PC-3 (cell line): Measurements from ENCODE around the gene CNOT6L.

Source experiments
- EZH2 ChIP-seq: fragments of 300-600 bp; sonication (generic); IDR thresholded peaks from one replicate; pipeline ENCODE4 v1.6.1; 2017; ENCODE audit warnings: antibody characterized with exemption, mild to moderate bottlenecking, low read length; ENCODE audit not compliant: unreplicated experiment
- TF ChIP-seq, protein P1 (sequence below): fragments of 300-600 bp; sonication (generic); conservative IDR thresholded peaks from 2 replicates; pipeline ENCODE4 v1.5.1; 2017; ENCODE audit warnings: antibody characterized with exemption, low read depth, mild to moderate bottlenecking, low read length

DNA sequence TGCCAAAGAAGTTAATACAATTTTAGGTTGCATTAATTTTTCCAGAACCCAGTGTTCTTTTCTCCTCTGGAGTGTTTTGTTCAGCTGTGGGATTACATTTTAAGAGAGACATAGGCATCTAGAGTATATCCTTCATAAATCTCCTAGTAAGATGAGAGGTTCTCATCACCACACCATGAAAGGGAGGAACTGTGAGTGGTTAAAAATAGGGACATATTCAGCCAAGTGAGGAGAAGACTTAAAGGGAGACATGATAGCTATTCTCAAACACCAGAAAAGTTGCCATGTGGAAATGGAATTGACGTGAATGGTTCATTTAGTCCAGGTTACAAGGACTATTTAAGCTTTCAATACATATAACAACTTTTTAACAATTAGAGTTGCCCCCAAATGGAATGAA, 37.0 kb upstream of the CNOT6L start:
- TF ChIP-seq, protein P1, sequence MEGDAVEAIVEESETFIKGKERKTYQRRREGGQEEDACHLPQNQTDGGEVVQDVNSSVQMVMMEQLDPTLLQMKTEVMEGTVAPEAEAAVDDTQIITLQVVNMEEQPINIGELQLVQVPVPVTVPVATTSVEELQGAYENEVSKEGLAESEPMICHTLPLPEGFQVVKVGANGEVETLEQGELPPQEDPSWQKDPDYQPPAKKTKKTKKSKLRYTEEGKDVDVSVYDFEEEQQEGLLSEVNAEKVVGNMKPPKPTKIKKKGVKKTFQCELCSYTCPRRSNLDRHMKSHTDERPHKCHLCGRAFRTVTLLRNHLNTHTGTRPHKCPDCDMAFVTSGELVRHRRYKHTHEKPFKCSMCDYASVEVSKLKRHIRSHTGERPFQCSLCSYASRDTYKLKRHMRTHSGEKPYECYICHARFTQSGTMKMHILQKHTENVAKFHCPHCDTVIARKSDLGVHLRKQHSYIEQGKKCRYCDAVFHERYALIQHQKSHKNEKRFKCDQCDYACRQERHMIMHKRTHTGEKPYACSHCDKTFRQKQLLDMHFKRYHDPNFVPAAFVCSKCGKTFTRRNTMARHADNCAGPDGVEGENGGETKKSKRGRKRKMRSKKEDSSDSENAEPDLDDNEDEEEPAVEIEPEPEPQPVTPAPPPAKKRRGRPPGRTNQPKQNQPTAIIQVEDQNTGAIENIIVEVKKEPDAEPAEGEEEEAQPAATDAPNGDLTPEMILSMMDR: no peak
- no peak for TF ChIP-seq EZH2
